GM12878 (cell line): Measurements from ENCODE around the gene ECM2.

Source experiments
- CHD4 ChIP-seq: fragments of 200-600 bp; sonication (generic); IDR thresholded peaks from 2 replicates; pipeline ENCODE4 v1.6.1; 2016; ENCODE audit warnings: mild to moderate bottlenecking
- CTCF ChIP-seq, 3 experiments: IDR thresholded peaks in 2 of 3; conservative IDR thresholded peaks in 1 of 3; 2 replicates each; pipeline ENCODE4 v1.5.1; 2011; ENCODE audit warnings: low read depth in 3 of 3, low read length in 3 of 3, mild to moderate bottlenecking in 3 of 3, control low read depth in 2 of 3, moderate library complexity in 2 of 3, inconsistent platforms in 1 of 3, mixed read lengths in 1 of 3; ENCODE audit not compliant: control insufficient read depth in 2 of 3, insufficient read depth in 1 of 3; ENCODE audit errors: extremely low read depth in 1 of 3
- HDAC6 ChIP-seq: fragments of 200-600 bp; sonication (generic); IDR thresholded peaks from one replicate; pipeline ENCODE4 v1.8.0; 2017; ENCODE audit warnings: antibody characterized with exemption; ENCODE audit not compliant: unreplicated experiment
- MAX ChIP-seq: IDR thresholded peaks from 2 replicates; pipeline ENCODE4 v1.6.1; 2012; ENCODE audit warnings: low read depth, low read length, improper control_type of control experiment
- MXI1 ChIP-seq: fragments of 150-350 bp; IDR thresholded peaks from 2 replicates; pipeline ENCODE4 v1.6.1; 2011; ENCODE audit warnings: low read depth, mild to moderate bottlenecking, inconsistent platforms, low read length, improper control_type of control experiment
- SREBF2 ChIP-seq: IDR thresholded peaks from 2 replicates; pipeline ENCODE4 v1.6.1; 2012; ENCODE audit warnings: mild to moderate bottlenecking, low read length
- SUZ12 ChIP-seq: fragments of 200-600 bp; sonication (generic); IDR thresholded peaks from one replicate; pipeline ENCODE4 v1.6.1; 2018; ENCODE audit warnings: antibody characterized with exemption, mild to moderate bottlenecking; ENCODE audit not compliant: unreplicated experiment
- YY1 ChIP-seq: IDR thresholded peaks from 2 replicates; pipeline ENCODE4 v1.6.1; 2011; ENCODE audit warnings: low read depth, mild to moderate bottlenecking, low read length

- no peak for TF ChIP-seq CTCF (IDR thresholded peaks at IDR 0.05 in 2 of 3, conservative IDR thresholded peaks at IDR 0.05 in 1 of 3; ENCODE audit: control insufficient read depth in 2 of 3, extremely low read depth in 1 of 3, insufficient read depth in 1 of 3, low read depth in 3 of 3, low read length in 3 of 3)
- no peak for TF ChIP-seq MXI1
- TF ChIP-seq SREBF2 = no peak
- no peak for TF ChIP-seq YY1
- TF ChIP-seq CHD4 = no peak
- no peak for TF ChIP-seq HDAC6
- no peak for TF ChIP-seq MAX
- TF ChIP-seq SUZ12 = no peak
Measured at GRCh38 chr9:92562461-92562967, 26.7 kb upstream of the ECM2 start.
